ENCODE measurements around the gene SCAP. TPM values are rescaled to one million over a fixed set of nuclear protein-coding genes. Genes with fewer than 3 reads are reported as not detected.

The SCAP gene
- total RNA-seq, 1 donor from 2014 or later = 43.1 TPM

DNA sequence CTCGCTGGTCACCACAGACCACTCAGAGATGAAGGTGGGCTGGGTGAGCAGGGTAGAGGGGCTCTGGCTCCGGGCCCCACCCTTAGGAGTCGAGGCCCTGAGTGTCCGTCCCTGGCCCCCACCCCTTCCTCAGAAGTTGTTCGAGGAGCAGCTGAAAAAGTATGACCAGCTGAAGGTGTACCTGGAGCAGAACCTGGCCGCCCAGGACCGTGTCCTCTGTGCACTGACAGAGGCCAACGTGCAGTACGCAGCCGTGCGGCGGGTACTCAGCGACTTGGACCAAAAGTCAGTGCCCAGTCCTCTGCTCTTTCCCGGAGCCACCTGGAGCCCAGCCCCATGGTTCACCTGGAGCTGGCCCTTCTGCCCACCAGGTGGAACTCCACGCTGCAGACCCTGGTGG is 66.5 kb downstream of the SCAP start:
- peaks cover 78% of the 10 kb centered on the region for H3K36me3 ChIP-seq
- no peak overlapping the region for H3K27ac ChIP-seq (replicated peaks)
- no peak for TF ChIP-seq CTCF (IDR thresholded peaks at IDR 0.05; ENCODE audit: borderline replicate concordance)
- peaks cover 20% of the 10 kb centered on the region for H3K4me1 ChIP-seq
- no peaks in the 10 kb centered on the region for H3K9me3 ChIP-seq (replicated peaks)
- H3K27me3 ChIP-seq (ENCODE audit: low read depth) = no peaks in the 10 kb centered on the region
- H3K4me3 ChIP-seq = no peak overlapping the region
- DNase-seq = no peak
- intact Hi-C loops (cut with micrococcal nuclease) = no loop called here

GRCh38 chr3:47408839-47409229 is 66.9 kb downstream of the SCAP start:
- no peak for DNase-seq
- Histone ChIP-seq H3K4me1 (peaks cover 25% of the 10 kb centered on the region), H3K36me3 (peaks cover 73% of the 10 kb centered on the region), H3K27me3 (ENCODE audit: low read depth) (no peaks in the 10 kb centered on the region), H3K9me3 (replicated peaks) (no peaks in the 10 kb centered on the region), H3K27ac (replicated peaks) (no peak overlapping the region), H3K4me3 (no peak overlapping the region)
- TF ChIP-seq CTCF (IDR thresholded peaks at IDR 0.05; ENCODE audit: borderline replicate concordance) = no peak
- intact Hi-C loops (cut with micrococcal nuclease) = no loop called here

DNA sequence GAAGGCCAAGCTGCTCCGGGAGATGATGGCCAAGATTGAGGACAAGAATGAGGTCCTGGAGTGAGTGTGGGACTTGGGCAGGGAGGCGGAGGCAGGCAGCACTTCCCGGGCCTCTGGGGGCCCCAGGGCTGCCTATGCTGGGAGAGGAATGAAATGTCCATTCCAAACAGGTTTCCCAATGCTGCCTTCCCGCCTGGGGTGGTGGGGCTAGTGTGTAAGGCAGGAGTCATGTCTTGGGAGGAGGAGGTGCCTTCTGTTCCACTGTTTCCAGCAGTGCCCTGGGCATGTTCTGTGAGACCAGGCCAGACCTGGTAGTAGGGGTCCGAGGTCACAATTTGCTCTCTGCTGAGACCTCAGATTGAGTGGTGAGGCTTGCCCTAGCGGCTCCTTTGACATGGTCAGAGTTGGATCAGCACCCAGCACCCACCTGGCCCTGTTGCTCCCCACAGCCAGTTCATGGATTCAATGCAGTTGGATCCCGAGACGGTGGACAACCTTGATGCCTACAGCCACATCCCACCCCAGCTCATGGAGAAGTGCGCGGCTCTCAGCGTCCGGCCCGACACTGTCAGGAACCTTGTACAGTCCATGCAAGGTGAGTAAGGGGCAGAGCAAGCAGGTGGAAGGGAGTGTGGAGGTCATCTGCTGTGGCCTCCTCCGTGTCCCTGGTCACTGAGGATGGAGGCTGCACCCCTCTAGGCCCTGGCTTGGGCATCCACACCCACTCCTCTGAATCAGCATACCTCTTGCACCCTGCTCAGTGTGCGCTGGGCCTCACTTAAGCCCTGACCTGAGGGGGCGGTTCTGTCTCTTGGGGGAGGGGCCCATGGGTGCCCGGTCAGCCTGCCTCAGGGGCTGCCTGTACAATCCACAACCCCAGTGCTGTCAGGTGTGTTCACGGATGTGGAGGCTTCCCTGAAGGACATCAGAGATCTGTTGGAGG is 67.6 kb downstream of the SCAP start:
- H3K27ac ChIP-seq (replicated peaks) = no peak overlapping the region
- no peak for TF ChIP-seq CTCF (IDR thresholded peaks at IDR 0.05; ENCODE audit: borderline replicate concordance)
- H3K9me3 ChIP-seq (replicated peaks) = no peaks in the 10 kb centered on the region
- peaks cover 25% of the 10 kb centered on the region for H3K4me1 ChIP-seq
- no peak overlapping the region for H3K4me3 ChIP-seq
- no peak for DNase-seq
- H3K36me3 ChIP-seq = peaks cover 66% of the 10 kb centered on the region
- H3K27me3 ChIP-seq (ENCODE audit: low read depth) = no peaks in the 10 kb centered on the region
- intact Hi-C loops (cut with micrococcal nuclease) = no loop called here

DNA sequence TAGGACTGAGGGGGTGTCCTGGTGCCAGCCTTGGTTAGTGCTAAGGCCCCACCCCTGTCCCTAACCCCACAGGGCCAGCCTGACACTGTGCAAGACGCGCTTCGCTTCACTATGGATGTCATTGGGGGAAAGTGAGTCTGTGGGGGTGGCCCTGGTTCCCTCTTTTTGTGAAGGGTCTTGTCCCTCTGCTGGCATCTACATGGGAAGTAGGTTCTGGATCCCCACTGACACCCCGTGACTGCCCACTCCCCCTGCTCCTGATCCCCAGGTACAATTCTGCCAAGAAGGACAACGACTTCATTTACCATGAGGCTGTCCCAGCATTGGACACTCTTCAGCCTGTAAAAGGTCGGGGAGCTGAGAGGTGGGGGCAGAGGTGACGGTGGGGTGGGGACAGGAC is 68.5 kb downstream of the SCAP start:
- no peak for TF ChIP-seq CTCF (IDR thresholded peaks at IDR 0.05; ENCODE audit: borderline replicate concordance)
- no peak overlapping the region for H3K4me3 ChIP-seq
- H3K27ac ChIP-seq (replicated peaks) = no peak overlapping the region
- peaks cover 25% of the 10 kb centered on the region for H3K4me1 ChIP-seq
- H3K36me3 ChIP-seq = peaks cover 60% of the 10 kb centered on the region
- H3K27me3 ChIP-seq (ENCODE audit: low read depth) = no peaks in the 10 kb centered on the region
- H3K9me3 ChIP-seq (replicated peaks) = no peaks in the 10 kb centered on the region
- intact Hi-C loops (cut with micrococcal nuclease) = no loop called here
- DNase-seq = no peak

- intact Hi-C loops (cut with micrococcal nuclease) = no loop called here
- TF ChIP-seq CTCF (IDR thresholded peaks at IDR 0.05; ENCODE audit: borderline replicate concordance) = no peak
- no peak overlapping the region for H3K27ac ChIP-seq (replicated peaks)
These were observed 69.0 kb downstream of the SCAP start for GRCh38 chr3:47406762-47407149.

More at GRCh38 chr3:47406762-47407149, 69.0 kb downstream of the SCAP start:
- H3K9me3 ChIP-seq (replicated peaks) = no peaks in the 10 kb centered on the region
- H3K4me1 ChIP-seq = peaks cover 25% of the 10 kb centered on the region
- no peak overlapping the region for H3K4me3 ChIP-seq
- peaks cover 60% of the 10 kb centered on the region for H3K36me3 ChIP-seq
- DNase-seq = no peak
- no peaks in the 10 kb centered on the region for H3K27me3 ChIP-seq (ENCODE audit: low read depth)

Data from left ventricle myocardium inferior (tissue), 1 donor.